ENCODE measurements around the gene MRPS10. TPM values are rescaled to one million over a fixed set of nuclear protein-coding genes. Genes with fewer than 3 reads are reported as not detected.
"Not testable (repeated sequence)": the region's sequence is repeated elsewhere in the genome, so short reads cannot be mapped to it uniquely, and the experiment has no call there.

Gene MRPS10
- polyA plus RNA-seq, 1 of the 3 experiments (the other 2 are of a cell fraction) = 29.8 TPM

- Histone ChIP-seq H3K79me2 (ENCODE audit: insufficient read depth) (no peaks in the 10 kb centered on the region), H3K4me1 (ENCODE audit: control insufficient read depth in 1 of 2, insufficient read depth in 2 of 2, low read depth in 1 of 2, low read length in 1 of 2) (peaks cover 5 to 20% of the 10 kb centered on the region in 2 experiments; a peak in 3 of 4 replicates), H3K27ac (ENCODE audit: low read depth in 2 of 2, low read length in 1 of 2) (peak overlapping the region; percentile 45 to 69; a peak in 3 of 4 replicates), H3K4me2 (peak overlapping the region; percentile 72), H3K36me3 (replicated peaks in 1 of 2; ENCODE audit: control insufficient read depth in 1 of 2, insufficient read depth in 2 of 2, low read length in 1 of 2) (no peaks in the 10 kb centered on the region), H2AFZ (ENCODE audit: low read depth) (no peak overlapping the region), H3K9me2 (no peaks in the 10 kb centered on the region), H3K4me3 (ENCODE audit: low read depth in 2 of 2, low read length in 1 of 2) (peak overlapping the region; percentile 1 to 27; a peak in 2 of 4 replicates), H3F3A (replicated peaks; ENCODE audit: insufficient read depth) (peaks cover 35% of the 10 kb centered on the region), H4K20me1 (ENCODE audit: insufficient read depth) (no peaks in the 10 kb centered on the region), H3K9me3 (no peaks in the 10 kb centered on the region), H3K9ac (peak overlapping the region; percentile 32), H3K27me3 (ENCODE audit: insufficient read depth) (no peaks in the 10 kb centered on the region)
- CTCF ChIA-PET = interaction anchor here (1.0 to 2.2 kb wide), 3 partner anchors 21 to 354 kb away, joined by 4 to 8 read pairs (median 4); no protein-coding TSS in a partner anchor
- no peak for DNase-seq
- POLR2A ChIA-PET = interaction anchor here (1.0 kb wide), 1 partner anchor 14 kb away, joined by 3 read pairs; no protein-coding TSS in a partner anchor
- TF ChIP-seq NFIC (IDR thresholded peaks at IDR 0.05; ENCODE audit: borderline replicate concordance) (peak; percentile 58), YY1 (IDR thresholded peaks at IDR 0.05; ENCODE audit: low read depth) (no peak), GABPA (IDR thresholded peaks at IDR 0.05; ENCODE audit: low read depth) (no peak), FOSL2 (IDR thresholded peaks at IDR 0.05; ENCODE audit: borderline replicate concordance, low read depth) (peak; percentile 24; the same call in 1 of the 2 replicates), CHD2 (IDR thresholded peaks at IDR 0.05; ENCODE audit: low read length, partially characterized antibody) (no peak), SMC3 (IDR thresholded peaks at IDR 0.05; ENCODE audit: low read depth, low read length) (no peak), POLR2AphosphoS5 (IDR thresholded peaks at IDR 0.05; ENCODE audit: low read depth, low read length) (no peak), RFX5 (IDR thresholded peaks at IDR 0.05; ENCODE audit: low read length) (no peak), NRF1 (IDR thresholded peaks at IDR 0.05; ENCODE audit: low read depth, low read length) (no peak), EP300 (IDR thresholded peaks at IDR 0.05; ENCODE audit: borderline replicate concordance in 1 of 2, low read depth in 1 of 2, low read length in 1 of 2) (no peak)
- TF ChIP-seq, protein P1, sequence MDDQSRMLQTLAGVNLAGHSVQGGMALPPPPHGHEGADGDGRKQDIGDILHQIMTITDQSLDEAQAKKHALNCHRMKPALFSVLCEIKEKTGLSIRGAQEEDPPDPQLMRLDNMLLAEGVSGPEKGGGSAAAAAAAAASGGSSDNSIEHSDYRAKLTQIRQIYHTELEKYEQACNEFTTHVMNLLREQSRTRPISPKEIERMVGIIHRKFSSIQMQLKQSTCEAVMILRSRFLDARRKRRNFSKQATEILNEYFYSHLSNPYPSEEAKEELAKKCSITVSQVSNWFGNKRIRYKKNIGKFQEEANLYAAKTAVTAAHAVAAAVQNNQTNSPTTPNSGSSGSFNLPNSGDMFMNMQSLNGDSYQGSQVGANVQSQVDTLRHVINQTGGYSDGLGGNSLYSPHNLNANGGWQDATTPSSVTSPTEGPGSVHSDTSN (IDR thresholded peaks at IDR 0.05) = peak; percentile 38
- 25% methylated on average over 8 of the region's 8 CpGs for WGBS (ENCODE audit: low lambda C conversion rate)
Observed at GRCh38 chr6:42193491-42193894, 24.2 kb downstream of the MRPS10 start.

DNA sequence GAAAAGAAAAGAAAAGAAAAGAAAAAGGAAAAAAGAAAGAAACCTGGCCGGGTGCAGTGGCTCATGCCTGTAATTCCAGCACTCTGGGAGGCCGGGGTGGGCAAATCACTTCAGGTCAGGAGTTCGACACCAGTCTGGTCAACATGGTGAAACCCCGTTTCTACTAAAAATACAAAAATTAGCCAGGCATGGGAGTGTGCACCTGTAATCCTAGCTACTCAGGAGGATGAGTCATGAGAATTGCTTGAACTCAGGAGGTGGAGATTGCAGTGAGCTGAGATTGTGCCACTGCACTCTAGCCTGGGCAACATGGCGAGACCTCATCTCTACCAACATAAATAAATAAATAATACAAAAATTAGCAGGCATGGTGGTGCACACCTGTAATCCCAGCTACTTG lies 25.3 kb downstream of the MRPS10 start:
- H3K9me2 ChIP-seq; H4K20me1 ChIP-seq (ENCODE audit: insufficient read depth); H3K4me2 ChIP-seq; H3K36me3 ChIP-seq (replicated peaks in 1 of 2; ENCODE audit: control insufficient read depth in 1 of 2, insufficient read depth in 2 of 2, low read length in 1 of 2); H3K27me3 ChIP-seq (ENCODE audit: insufficient read depth); POLR2A ChIA-PET; H3K9me3 ChIP-seq; H2AFZ ChIP-seq (ENCODE audit: low read depth); H3K79me2 ChIP-seq (ENCODE audit: insufficient read depth); H3K9ac ChIP-seq; DNase-seq; H3K4me3 ChIP-seq (ENCODE audit: low read depth in 2 of 2, low read length in 1 of 2): not testable (repeated sequence)
- Histone ChIP-seq H3K27ac (ENCODE audit: low read depth in 2 of 2, low read length in 1 of 2) (peak overlapping the region in 1 of 2 experiments; percentile 69; a peak in 1 of 4 replicates), H3K4me1 (ENCODE audit: control insufficient read depth in 1 of 2, insufficient read depth in 2 of 2, low read depth in 1 of 2, low read length in 1 of 2) (peaks cover 5 to 15% of the 10 kb centered on the region in 2 experiments; a peak in 3 of 4 replicates), H3F3A (replicated peaks; ENCODE audit: insufficient read depth) (peaks cover 26% of the 10 kb centered on the region)
- 80% methylated on average over 5 of the region's 5 CpGs for WGBS (ENCODE audit: low lambda C conversion rate)
- CTCF ChIA-PET = interaction anchor here (2.2 kb wide), 1 partner anchor 355 kb away, joined by 8 read pairs; no protein-coding TSS in a partner anchor

All from SK-N-SH (cell line).